NCI-H526 treated with DMSO at 0.1 percent for 48 hours (cell line): ENCODE measurements around the gene KIF5B.
"Not testable (repeated sequence)": the region's sequence is repeated elsewhere in the genome, so short reads cannot be mapped to it uniquely, and the experiment has no call there.

Experiments
- DNase-seq: peaks from one replicate; lab custom pipeline; 2025; lab: John Stamatoyannopoulos, UW

Gene KIF5B

GRCh38 chr10:32007026-32007425 lies 49.2 kb downstream of the KIF5B start:
- DNase-seq: no peak

- DNase-seq: peak; percentile 8
These were observed 51.2 kb downstream of the KIF5B start for GRCh38 chr10:32005050-32005449.

- DNase-seq: no peak
These were observed 52.0 kb downstream of the KIF5B start for GRCh38 chr10:32004161-32004591.

- no peak for DNase-seq
These were observed 53.7 kb downstream of the KIF5B start for GRCh38 chr10:32002531-32002930.

- DNase-seq: no peak
These were observed 55.3 kb downstream of the KIF5B start for GRCh38 chr10:32000937-32001336.

GRCh38 chr10:31999836-32000235 lies 56.4 kb downstream of the KIF5B start:
- no peak for DNase-seq

GRCh38 chr10:31999070-31999660 lies 57.1 kb downstream of the KIF5B start:
- no peak for DNase-seq

GRCh38 chr10:31994926-31995325 lies 61.3 kb downstream of the KIF5B start:
- no peak for DNase-seq

- DNase-seq: no peak
These were observed 65.3 kb downstream of the KIF5B start for GRCh38 chr10:31990937-31991336.

- not testable (repeated sequence) for DNase-seq
These were observed 68.4 kb downstream of the KIF5B start for GRCh38 chr10:31987786-31988185.

GRCh38 chr10:31982111-31982510 lies 74.1 kb downstream of the KIF5B start:
- DNase-seq: no peak

- no peak for DNase-seq
These were observed 75.8 kb downstream of the KIF5B start for GRCh38 chr10:31980471-31980870.

GRCh38 chr10:31979071-31979470 lies 77.2 kb downstream of the KIF5B start:
- not testable (repeated sequence) for DNase-seq

- DNase-seq: no peak
These were observed 78.1 kb downstream of the KIF5B start for GRCh38 chr10:31978156-31978483.

- no peak for DNase-seq
These were observed 78.6 kb downstream of the KIF5B start for GRCh38 chr10:31977440-31978155.

- DNase-seq: no peak
These were observed 81.0 kb downstream of the KIF5B start for GRCh38 chr10:31975157-31975765.

GRCh38 chr10:31974434-31975124 lies 81.6 kb downstream of the KIF5B start:
- no peak for DNase-seq

GRCh38 chr10:31972519-31973041 lies 83.6 kb downstream of the KIF5B start:
- no peak for DNase-seq

- DNase-seq: not testable (repeated sequence)
These were observed 86.4 kb downstream of the KIF5B start for GRCh38 chr10:31969847-31970246.

GRCh38 chr10:31963589-31963980 lies 92.6 kb downstream of the KIF5B start:
- no peak for DNase-seq

- no peak for DNase-seq
These were observed 93.2 kb downstream of the KIF5B start for GRCh38 chr10:31962826-31963588.
